ENCODE data around the gene RBM33.
"Not testable (repeated sequence)": the region's sequence is repeated elsewhere in the genome, so short reads cannot be mapped to it uniquely, and the experiment has no call there.

Gene RBM33

GRCh38 chr7:155690655-155691054 lies 46.2 kb downstream of the RBM33 start:
- not testable (repeated sequence) for DNase-seq (ENCODE audit: low read depth)

- no peak for DNase-seq (ENCODE audit: low read depth)
Observed at GRCh38 chr7:155692317-155692716, 47.9 kb downstream of the RBM33 start.

DNA sequence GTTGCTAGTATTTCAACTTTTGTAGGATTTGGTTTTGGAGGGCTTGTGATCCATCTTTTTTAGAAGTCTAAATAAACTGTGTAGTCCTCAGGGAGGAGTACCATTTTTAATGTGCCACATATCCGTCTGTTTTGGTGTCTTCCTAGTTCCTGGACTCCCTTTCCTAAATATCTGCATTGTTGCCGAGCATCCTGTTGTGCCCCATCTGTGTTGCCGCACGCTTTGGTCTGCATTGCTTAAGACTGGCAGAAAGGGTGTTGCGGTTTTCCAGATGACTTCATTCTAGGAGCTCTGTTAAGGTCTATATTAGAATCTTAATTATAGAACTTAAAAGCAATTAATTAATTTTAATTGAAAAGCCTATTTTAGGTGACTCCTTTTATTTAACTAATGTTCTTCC lies 49.4 kb downstream of the RBM33 start:
- DNase-seq (ENCODE audit: low read depth) = no peak

DNA sequence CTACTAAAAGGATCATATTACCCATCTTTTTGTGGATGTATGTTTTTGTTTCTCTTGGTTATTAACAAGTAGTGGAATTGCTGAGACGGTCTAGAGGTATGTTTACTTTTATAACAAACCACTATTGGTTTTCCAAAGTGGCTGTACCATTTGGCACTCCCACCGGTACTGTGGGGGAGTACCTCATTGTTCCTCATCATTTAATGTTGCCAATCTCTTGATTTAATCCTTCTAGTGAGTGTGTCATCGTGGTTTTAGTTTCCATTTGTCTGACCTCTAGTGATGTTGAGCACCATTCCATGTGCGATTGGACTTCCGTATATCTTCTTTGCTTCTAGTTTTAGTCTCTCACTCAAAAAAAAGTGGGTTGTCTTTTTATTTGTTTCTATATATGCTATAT lies 50.4 kb downstream of the RBM33 start:
- DNase-seq (ENCODE audit: low read depth) = no peak

GRCh38 chr7:155696747-155697146 lies 52.3 kb downstream of the RBM33 start:
- no peak for DNase-seq (ENCODE audit: low read depth)

GRCh38 chr7:155698633-155699032 lies 54.2 kb downstream of the RBM33 start:
- DNase-seq (ENCODE audit: low read depth) = no peak

DNA sequence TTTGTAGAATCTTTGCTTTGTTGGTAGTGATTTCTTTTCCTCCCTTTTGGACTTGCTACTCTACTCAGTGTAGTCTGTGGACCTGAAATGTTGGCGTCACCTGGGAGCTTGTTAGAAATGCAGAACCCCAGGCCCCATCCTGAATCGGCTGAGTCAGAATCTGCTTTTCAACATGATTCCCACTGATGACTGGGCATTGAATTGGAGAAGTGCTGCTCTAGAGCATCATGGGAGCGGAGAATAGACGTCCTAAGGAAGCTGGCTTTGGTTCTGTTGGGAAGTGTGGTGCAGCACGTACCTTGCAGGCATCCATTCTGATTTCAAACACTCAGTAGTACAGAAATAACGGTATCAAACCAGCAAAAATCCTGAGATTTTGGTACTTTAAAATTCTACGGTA lies 54.7 kb downstream of the RBM33 start:
- no peak for DNase-seq (ENCODE audit: low read depth)

DNA sequence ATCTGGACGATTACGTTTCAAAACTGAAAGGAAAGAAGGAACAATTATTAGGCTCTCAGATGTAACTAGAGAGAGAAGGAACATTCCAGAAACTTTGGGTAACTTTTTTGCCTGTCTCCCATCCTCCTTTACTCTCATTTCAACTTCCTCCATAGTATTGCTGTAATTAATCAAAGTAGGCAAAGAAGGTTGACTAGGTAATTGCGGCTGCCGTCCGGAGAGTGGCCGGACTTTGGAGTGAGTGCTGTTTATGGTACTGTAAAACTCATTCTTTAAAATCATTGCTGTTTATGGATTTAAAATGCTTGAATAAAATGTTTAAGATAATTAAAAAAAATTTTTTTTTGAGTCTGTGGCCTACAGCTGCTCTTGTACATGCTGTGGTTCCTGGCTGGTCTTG lies 56.4 kb downstream of the RBM33 start:
- DNase-seq (ENCODE audit: low read depth) = no peak

DNA sequence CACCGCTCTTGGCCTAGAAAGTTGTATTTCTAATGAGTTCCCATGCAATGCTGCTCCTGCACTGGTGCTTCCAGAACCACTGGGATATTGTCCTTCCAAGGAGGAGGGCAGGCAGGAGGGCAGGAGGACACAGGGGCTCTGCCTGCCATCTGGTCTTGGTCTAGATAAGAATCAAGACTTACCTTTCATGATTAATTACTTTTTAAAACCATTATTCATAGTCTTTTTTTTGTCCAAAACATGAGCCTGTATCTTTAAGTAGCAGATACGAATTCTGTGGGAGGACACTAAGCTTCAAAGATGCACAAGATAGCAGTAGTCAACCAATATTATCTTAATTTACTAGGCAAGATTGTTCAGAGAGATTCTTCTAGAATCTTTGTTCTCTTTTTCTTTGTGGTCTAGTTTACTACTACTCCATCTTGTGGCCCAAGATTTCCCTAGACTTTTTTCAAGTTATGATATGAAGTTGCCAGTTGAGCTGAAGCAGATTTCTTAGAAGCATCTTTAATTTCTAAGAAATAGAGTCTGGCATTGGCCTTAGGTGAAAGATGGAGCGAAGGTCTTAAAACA lies 57.6 kb downstream of the RBM33 start:
- DNase-seq (ENCODE audit: low read depth) = no peak

GRCh38 chr7:155702616-155703015 lies 58.2 kb downstream of the RBM33 start:
- DNase-seq (ENCODE audit: low read depth) = no peak

DNA sequence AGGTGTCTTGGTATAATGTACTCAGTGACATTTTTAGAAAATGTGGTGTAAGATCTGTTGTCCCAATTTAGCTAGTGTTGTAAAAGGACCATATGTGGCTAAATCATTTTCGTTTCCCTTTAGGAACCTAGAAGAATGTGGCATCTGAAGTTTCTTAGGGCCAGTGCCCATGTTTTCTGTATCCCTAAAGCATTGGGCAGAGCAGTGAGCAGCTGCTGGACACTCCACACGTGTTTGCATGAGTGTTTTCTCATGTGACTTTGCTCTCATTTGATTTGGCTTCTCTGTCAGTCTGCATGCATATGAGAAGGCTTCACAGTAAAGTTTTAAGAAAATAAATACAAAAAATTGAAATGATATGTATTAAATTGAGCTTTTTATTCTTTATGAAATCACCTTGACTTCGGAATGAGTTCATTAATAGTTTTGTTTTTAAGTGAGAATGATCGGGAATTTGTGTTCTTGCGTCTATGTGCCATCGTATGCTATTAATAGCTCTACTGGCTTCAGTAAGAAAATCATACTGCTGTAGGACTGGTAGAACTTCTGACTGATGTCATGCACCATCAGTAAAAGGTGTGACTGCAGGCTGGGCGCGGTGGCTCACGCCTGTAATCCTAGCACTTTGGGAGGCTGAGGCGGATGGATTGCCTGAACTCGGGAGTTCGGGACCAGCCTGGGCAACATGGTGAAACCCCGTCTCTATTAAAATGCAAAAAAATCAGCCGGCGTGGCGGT lies 61.3 kb downstream of the RBM33 start:
- no peak for DNase-seq (ENCODE audit: low read depth)

GRCh38 chr7:155706376-155706775 lies 61.9 kb downstream of the RBM33 start:
- DNase-seq (ENCODE audit: low read depth) = no peak

- DNase-seq (ENCODE audit: low read depth) = no peak
Observed at GRCh38 chr7:155709453-155709852, 65.0 kb downstream of the RBM33 start.

DNA sequence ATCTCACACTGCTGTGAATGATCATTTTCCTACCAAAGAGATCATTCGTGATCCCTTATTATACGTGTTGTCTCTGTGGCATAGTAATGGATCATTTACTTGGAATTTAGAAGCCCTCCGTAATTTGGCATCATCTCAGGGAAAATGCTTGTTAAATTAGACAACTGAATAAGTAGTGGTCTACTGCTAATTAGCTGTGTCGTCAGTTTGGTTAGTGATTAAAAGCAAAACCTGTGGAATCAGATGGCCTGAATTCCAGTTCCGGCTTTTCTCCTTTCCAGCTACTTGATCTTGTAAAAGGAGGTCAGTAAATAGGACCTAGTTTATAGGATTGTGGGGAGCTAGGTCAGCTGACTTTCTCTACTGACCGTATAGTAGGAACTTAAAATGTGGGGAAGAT lies 65.6 kb downstream of the RBM33 start:
- no peak for DNase-seq (ENCODE audit: low read depth)

- no peak for DNase-seq (ENCODE audit: low read depth)
Observed at GRCh38 chr7:155710530-155710929, 66.1 kb downstream of the RBM33 start.

DNA sequence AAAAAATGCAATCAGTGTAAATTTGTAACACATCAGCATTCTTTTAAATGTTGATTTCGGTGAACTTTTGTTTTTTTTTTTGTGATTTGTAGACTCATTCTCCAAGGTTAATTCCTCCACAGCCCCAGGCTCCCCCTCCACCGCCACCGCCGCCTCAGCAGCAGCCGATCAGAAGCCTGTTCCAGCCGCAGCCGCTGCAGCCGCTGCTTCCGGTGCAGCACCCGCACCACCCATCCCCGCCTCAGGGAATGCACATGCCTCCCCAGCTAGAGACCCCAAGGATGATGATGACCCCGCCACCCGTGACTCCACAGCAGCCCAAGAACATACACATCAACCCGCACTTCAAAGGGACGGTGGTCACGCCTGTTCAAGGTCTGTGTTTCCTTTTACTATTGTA lies 66.6 kb downstream of the RBM33 start:
- no peak for DNase-seq (ENCODE audit: low read depth)

GRCh38 chr7:155713384-155713783 lies 68.9 kb downstream of the RBM33 start:
- DNase-seq (ENCODE audit: low read depth) = no peak

DNA sequence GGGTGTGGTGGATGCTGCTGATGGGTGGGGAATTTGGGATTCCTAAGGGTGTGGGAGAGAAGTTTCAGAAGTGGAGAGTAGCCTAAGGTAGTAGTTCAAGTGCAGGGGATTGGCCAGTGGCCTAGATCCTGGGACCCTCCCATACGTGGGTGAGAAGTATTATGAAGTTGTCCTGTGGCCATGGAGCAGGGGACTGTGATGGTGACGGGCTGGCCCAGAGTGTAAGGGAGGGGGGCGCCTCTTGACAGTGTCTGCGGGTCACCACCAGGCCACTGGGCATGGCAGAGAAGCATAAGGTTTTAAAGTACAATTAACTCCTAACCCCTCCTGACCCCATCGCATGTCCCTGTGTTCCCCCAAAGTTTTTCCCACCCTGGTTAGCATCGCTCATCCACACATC lies 70.2 kb downstream of the RBM33 start:
- DNase-seq (ENCODE audit: low read depth) = no peak

- no peak for DNase-seq (ENCODE audit: low read depth)
Observed at GRCh38 chr7:155715111-155715805, 70.8 kb downstream of the RBM33 start.

DNA sequence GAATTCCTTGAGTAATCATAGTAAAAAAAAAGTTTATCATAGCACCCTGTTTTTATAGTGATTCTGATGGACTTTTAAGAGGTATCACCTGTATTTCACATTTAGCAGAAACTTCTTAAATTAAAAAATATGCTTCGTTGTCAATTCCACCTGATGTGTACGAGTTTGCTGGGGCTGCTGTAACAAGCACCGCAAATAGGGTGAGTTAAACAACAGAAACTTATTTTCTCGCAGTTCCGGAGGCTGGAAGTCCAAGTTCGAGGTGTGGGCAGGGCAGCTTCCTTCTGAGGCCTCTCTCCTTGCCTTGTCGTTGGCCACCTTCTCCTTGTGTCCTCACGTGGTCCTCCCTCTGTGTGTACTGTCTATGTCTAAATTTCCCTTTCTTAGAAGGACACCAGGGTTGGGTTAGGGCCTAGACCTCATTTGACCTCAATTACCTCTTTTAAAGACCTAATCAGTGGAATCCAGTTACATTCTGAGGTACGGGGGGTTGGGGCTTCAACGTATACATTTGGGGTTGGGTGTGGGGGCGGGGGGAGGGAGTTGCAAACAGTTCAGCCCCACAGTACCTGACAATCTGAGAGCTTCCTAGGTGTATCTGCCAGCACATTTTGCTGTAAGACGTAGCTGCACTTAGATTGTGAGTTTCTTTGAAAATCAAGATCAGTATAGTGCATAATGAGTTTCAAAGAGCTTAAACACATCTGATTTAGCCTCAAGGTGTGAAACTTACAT lies 72.7 kb downstream of the RBM33 start:
- DNase-seq (ENCODE audit: low read depth) = no peak

- no peak for DNase-seq (ENCODE audit: low read depth)
Observed at GRCh38 chr7:155721056-155721455, 76.6 kb downstream of the RBM33 start.

- no peak for DNase-seq (ENCODE audit: low read depth)
Observed at GRCh38 chr7:155722118-155722517, 77.7 kb downstream of the RBM33 start.

- DNase-seq (ENCODE audit: low read depth) = no peak
Observed at GRCh38 chr7:155722936-155723335, 78.5 kb downstream of the RBM33 start.

Data from stimulated activated CD4-positive, alpha-beta T cell treated with anti-CD3 and anti-CD28 coated beads, Interleukin-2, amount 100 ng/mL, for 4 hours (primary cell).